NCI-H2081 (cell line): ENCODE measurements around the gene ZBTB7C.

Experiments
- DNase-seq, 2 experiments: peaks; one replicate each; lab custom pipeline; 2025; lab: John Stamatoyannopoulos, UW

The ZBTB7C gene

GRCh38 chr18:48418539-48419276 is 9.5 kb upstream of the ZBTB7C start:
- DNase-seq = no peak

- no peak for DNase-seq
Measured at GRCh38 chr18:48417985-48418384, 8.8 kb upstream of the ZBTB7C start.

GRCh38 chr18:48413342-48413741 is 4.2 kb upstream of the ZBTB7C start:
- no peak for DNase-seq

- peak in 1 of 2 experiments; percentile 36 for DNase-seq
Measured at GRCh38 chr18:48412339-48412929, 3.3 kb upstream of the ZBTB7C start.

GRCh38 chr18:48410095-48410920 is 1.1 kb upstream of the ZBTB7C start:
- peak; percentile 67 to 73 for DNase-seq

- DNase-seq = no peak
Measured at GRCh38 chr18:48409591-48410094, 460 bp upstream of the ZBTB7C start.

GRCh38 chr18:48408111-48408726 is 964 bp downstream of the ZBTB7C start:
- no peak for DNase-seq

- no peak for DNase-seq
Measured at GRCh38 chr18:48407358-48407757, 1.8 kb downstream of the ZBTB7C start.

- DNase-seq = no peak
Measured at GRCh38 chr18:48405978-48406377, 3.2 kb downstream of the ZBTB7C start.

GRCh38 chr18:48404716-48405507 is 4.3 kb downstream of the ZBTB7C start:
- no peak for DNase-seq

GRCh38 chr18:48402953-48403352 is 6.2 kb downstream of the ZBTB7C start:
- no peak for DNase-seq

GRCh38 chr18:48399303-48400075 is 9.7 kb downstream of the ZBTB7C start:
- DNase-seq = no peak

- DNase-seq = no peak
Measured at GRCh38 chr18:48398074-48398473, 11.1 kb downstream of the ZBTB7C start.

GRCh38 chr18:48397021-48397420 is 12.2 kb downstream of the ZBTB7C start:
- no peak for DNase-seq

GRCh38 chr18:48396561-48396960 is 12.6 kb downstream of the ZBTB7C start:
- no peak for DNase-seq

- DNase-seq = no peak
Measured at GRCh38 chr18:48395646-48396045, 13.5 kb downstream of the ZBTB7C start.

- no peak for DNase-seq
Measured at GRCh38 chr18:48394176-48394575, 15.0 kb downstream of the ZBTB7C start.

- no peak for DNase-seq
Measured at GRCh38 chr18:48393776-48394175, 15.4 kb downstream of the ZBTB7C start.

GRCh38 chr18:48393170-48393569 is 16.0 kb downstream of the ZBTB7C start:
- no peak for DNase-seq

- DNase-seq = no peak
Measured at GRCh38 chr18:48392268-48392667, 16.9 kb downstream of the ZBTB7C start.

- no peak for DNase-seq
Measured at GRCh38 chr18:48391868-48392267, 17.3 kb downstream of the ZBTB7C start.
